Mucosa of rectum (tissue), 2 donors: Measurements from ENCODE around the gene SPACA6.

ENCODE experiments used
- H3K27ac ChIP-seq, 2 donors: one replicate each; pipeline ENCODE4 v1.7.0; 2013; ENCODE audit warnings: inconsistent platforms in 2 of 2, low read depth in 2 of 2, low read length in 2 of 2
- H3K27me3 ChIP-seq, 2 donors: one replicate each; pipeline ENCODE4 v1.7.0; 2013; ENCODE audit warnings: low read length in 2 of 2; ENCODE audit not compliant: control insufficient read depth in 2 of 2, insufficient read depth in 2 of 2
- H3K36me3 ChIP-seq, 2 donors: one replicate each; pipeline ENCODE4 v1.7.0; 2013; ENCODE audit warnings: low read length in 2 of 2; ENCODE audit not compliant: control insufficient read depth in 2 of 2, insufficient read depth in 2 of 2
- H3K4me1 ChIP-seq, 2 donors: one replicate each; pipeline ENCODE4 v1.7.0; 2013; ENCODE audit warnings: low read length in 2 of 2, mild to moderate bottlenecking in 1 of 2; ENCODE audit not compliant: control insufficient read depth in 2 of 2, insufficient read depth in 2 of 2
- H3K4me3 ChIP-seq, 2 donors: one replicate each; pipeline ENCODE4 v1.7.0; 2013; ENCODE audit warnings: low read length in 2 of 2
- H3K9ac ChIP-seq, 2 donors: one replicate each; pipeline ENCODE4 v1.7.0; 2013; ENCODE audit warnings: low read length in 2 of 2, low read depth in 1 of 2, mild to moderate bottlenecking in 1 of 2
- H3K9me3 ChIP-seq, 2 donors: one replicate each; pipeline ENCODE4 v1.7.0; 2013; ENCODE audit warnings: low read length in 2 of 2; ENCODE audit not compliant: control insufficient read depth in 2 of 2
- donor health status: healthy.
- donor health status: Normal muscosa, but diverticular disease.

SPACA6 gene

GRCh38 chr19:51703575-51704515 lies 10.7 kb downstream of the SPACA6 start:
- H3K27me3 ChIP-seq: no peaks in the 10 kb centered on the region
- peak overlapping the region; percentile 77 to 92 for H3K27ac ChIP-seq
- peak overlapping the region; percentile 70 to 91 for H3K4me3 ChIP-seq
- peaks cover 5 to 6% of the 10 kb centered on the region in 2 donors for H3K36me3 ChIP-seq
- peak overlapping the region; percentile 88 to 98 for H3K9ac ChIP-seq
- H3K9me3 ChIP-seq: no peaks in the 10 kb centered on the region
- H3K4me1 ChIP-seq: peaks cover 10 to 20% of the 10 kb centered on the region in 2 donors

DNA sequence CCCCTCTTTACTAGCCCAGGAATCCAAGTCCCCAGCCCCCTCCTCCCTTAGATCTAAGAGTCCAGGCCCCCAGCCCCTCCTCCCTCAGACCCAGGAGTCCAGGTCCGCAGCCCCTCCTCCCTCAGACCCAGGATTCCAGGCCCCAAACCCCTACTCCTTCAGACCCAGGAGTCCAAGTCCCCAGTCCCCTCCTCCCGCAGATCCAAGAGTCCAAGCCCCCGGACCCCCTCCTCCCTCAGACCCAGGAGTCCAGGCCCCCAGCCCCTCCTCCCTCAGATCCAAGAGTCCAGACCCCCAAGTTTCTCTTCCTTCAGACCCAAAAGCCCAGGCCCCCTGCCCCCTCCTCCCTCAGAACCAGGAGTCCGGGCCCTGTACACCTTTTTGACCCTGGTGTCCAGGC lies 11.5 kb downstream of the SPACA6 start:
- no peaks in the 10 kb centered on the region for H3K27me3 ChIP-seq
- H3K4me1 ChIP-seq: peaks cover 10 to 20% of the 10 kb centered on the region in 2 donors
- peaks cover 5 to 6% of the 10 kb centered on the region in 2 donors for H3K36me3 ChIP-seq
- peak overlapping the region; percentile 70 to 91 for H3K4me3 ChIP-seq
- H3K9me3 ChIP-seq: no peaks in the 10 kb centered on the region
- peak overlapping the region; percentile 77 to 92 for H3K27ac ChIP-seq
- peak overlapping the region; percentile 88 to 98 for H3K9ac ChIP-seq

DNA sequence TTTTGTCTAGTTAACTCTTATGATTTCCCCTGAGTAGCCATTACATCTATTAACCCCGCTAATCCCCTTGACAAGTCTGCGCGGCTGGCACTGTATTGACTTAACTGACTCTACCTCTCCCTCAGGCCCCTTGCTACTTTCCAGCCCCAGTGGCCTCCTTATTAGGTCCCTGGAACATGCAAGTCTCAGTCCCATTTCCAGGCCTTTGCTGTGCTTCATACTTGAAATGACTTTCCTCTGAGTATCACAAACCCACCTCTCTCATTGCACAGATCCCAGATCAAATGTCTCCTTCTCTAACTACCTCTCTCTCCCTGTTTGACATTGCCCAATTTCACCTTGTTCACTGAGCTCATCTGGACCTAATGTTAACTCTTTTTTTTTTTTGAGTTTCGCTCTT lies 13.2 kb downstream of the SPACA6 start:
- Histone ChIP-seq H3K27me3 (no peaks in the 10 kb centered on the region), H3K4me3 (no peak overlapping the region), H3K9ac (no peak overlapping the region), H3K9me3 (no peaks in the 10 kb centered on the region), H3K27ac (no peak overlapping the region), H3K4me1 (peaks cover 10 to 20% of the 10 kb centered on the region in 2 donors), H3K36me3 (peaks cover 5 to 6% of the 10 kb centered on the region in 2 donors)

- H3K27me3 ChIP-seq: no peaks in the 10 kb centered on the region
- H3K4me3 ChIP-seq: no peak overlapping the region
- peaks cover 5 to 6% of the 10 kb centered on the region in 2 donors for H3K36me3 ChIP-seq
- H3K9ac ChIP-seq: no peak overlapping the region
- no peak overlapping the region for H3K27ac ChIP-seq
- no peaks in the 10 kb centered on the region for H3K9me3 ChIP-seq
- H3K4me1 ChIP-seq: peaks cover 10 to 20% of the 10 kb centered on the region in 2 donors
These were observed 13.8 kb downstream of the SPACA6 start for GRCh38 chr19:51706885-51707284.

- H3K27me3 ChIP-seq: no peaks in the 10 kb centered on the region
- no peak overlapping the region for H3K27ac ChIP-seq
- H3K9me3 ChIP-seq: no peaks in the 10 kb centered on the region
- H3K36me3 ChIP-seq: peaks cover 5 to 6% of the 10 kb centered on the region in 2 donors
- H3K4me1 ChIP-seq: peaks cover 2 to 6% of the 10 kb centered on the region in 2 donors
- no peak overlapping the region for H3K4me3 ChIP-seq
- no peak overlapping the region for H3K9ac ChIP-seq
These were observed 15.7 kb downstream of the SPACA6 start for GRCh38 chr19:51708811-51709210.

GRCh38 chr19:51709575-51709974 lies 16.4 kb downstream of the SPACA6 start:
- Histone ChIP-seq H3K9ac (no peak overlapping the region), H3K27ac (no peak overlapping the region), H3K4me3 (no peak overlapping the region), H3K27me3 (no peaks in the 10 kb centered on the region), H3K36me3 (peaks cover 5 to 6% of the 10 kb centered on the region in 2 donors), H3K9me3 (no peaks in the 10 kb centered on the region), H3K4me1 (peaks cover 2 to 6% of the 10 kb centered on the region in 2 donors)

GRCh38 chr19:51710163-51710562 lies 17.0 kb downstream of the SPACA6 start:
- Histone ChIP-seq H3K36me3 (peaks cover 4 to 6% of the 10 kb centered on the region in 2 donors), H3K4me3 (no peak overlapping the region), H3K9ac (no peak overlapping the region), H3K9me3 (no peaks in the 10 kb centered on the region), H3K4me1 (peaks cover under 1 to 1% of the 10 kb centered on the region in 2 donors), H3K27me3 (no peaks in the 10 kb centered on the region), H3K27ac (no peak overlapping the region)

DNA sequence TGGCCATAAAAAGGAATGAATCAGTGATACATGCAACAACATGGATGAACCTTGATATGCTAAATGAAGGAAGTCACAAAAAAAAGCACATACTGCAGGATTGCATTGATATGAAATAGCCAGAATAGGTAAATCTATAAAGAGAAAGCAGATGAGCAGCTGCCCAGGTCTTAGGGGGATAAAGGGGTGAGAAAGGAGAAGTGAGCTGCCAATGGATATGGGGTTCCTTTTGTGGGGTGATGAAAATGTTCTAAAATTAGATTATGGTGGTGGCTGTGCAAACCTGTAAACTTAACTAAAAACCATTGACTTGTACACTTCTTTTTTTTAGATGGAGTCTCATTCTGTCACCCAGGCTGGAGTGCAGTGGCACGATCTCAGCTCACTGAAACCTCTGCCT lies 18.6 kb downstream of the SPACA6 start:
- no peaks in the 10 kb centered on the region for H3K27me3 ChIP-seq
- H3K9ac ChIP-seq: no peak overlapping the region
- H3K9me3 ChIP-seq: no peaks in the 10 kb centered on the region
- H3K27ac ChIP-seq: no peak overlapping the region
- H3K36me3 ChIP-seq: no peaks in the 10 kb centered on the region
- no peaks in the 10 kb centered on the region for H3K4me1 ChIP-seq
- no peak overlapping the region for H3K4me3 ChIP-seq

GRCh38 chr19:51712461-51713081 lies 19.4 kb downstream of the SPACA6 start:
- Histone ChIP-seq H3K36me3 (no peaks in the 10 kb centered on the region), H3K9me3 (no peaks in the 10 kb centered on the region), H3K27ac (no peak overlapping the region), H3K27me3 (no peaks in the 10 kb centered on the region), H3K9ac (no peak overlapping the region), H3K4me3 (no peak overlapping the region), H3K4me1 (no peaks in the 10 kb centered on the region)
